IMR-90 (cell line): ENCODE results near the gene RNF111. TPM values are rescaled to one million over a fixed set of nuclear protein-coding genes. Genes with fewer than 3 reads are reported as not detected.

Experiments used
- ATAC-seq: fragments of 200-7000 bp; cut with Tn5 transposase; 2 replicates; pipeline ENCODE4 v1.9.1; 2020; ENCODE audit warnings: low read depth, mild to moderate bottlenecking, moderate library complexity
- BruUV-seq: library from RNA; stranded (reverse); fragments of 400-500 nt; replicated peaks from 2 replicates; lab custom pipeline; 2021; lab: Mats Ljungman, UMichigan
- CTCF ChIA-PET: fragments of 300-600 bp; formaldehyde crosslinking; extraction: SDS; loops from one replicate; lab custom pipeline; 2021; ENCODE audit warnings: antibody characterized with exemption; lab: Yijun Ruan, JAX
- POLR2A ChIA-PET: fragments of 300-600 bp; sonication (Branson Sonifier 250); formaldehyde crosslinking; loops from one replicate; lab custom pipeline; 2022; ENCODE audit warnings: antibody characterized with exemption; ENCODE audit not compliant: unreplicated experiment; lab: Charles Lee
- DNase-seq: peaks from one replicate; pipeline ENCODE4 v3.0.0; 2013
- H2AFZ ChIP-seq: replicated peaks from 2 replicates; pipeline ENCODE3; 2013; ENCODE audit warnings: low read length, mild to moderate bottlenecking; ENCODE audit not compliant: poor library complexity
- H2AK5ac ChIP-seq: 2 replicates; pipeline ENCODE4 v1.6.1; 2013; ENCODE audit warnings: low read depth, low read length, inconsistent platforms
- H2AK9ac ChIP-seq: replicated peaks from 2 replicates; pipeline ENCODE3; 2013; ENCODE audit warnings: mild to moderate bottlenecking, low read depth, low read length, moderate library complexity; ENCODE audit not compliant: poor library complexity
- H2BK120ac ChIP-seq: 2 replicates; pipeline ENCODE4 v1.6.1; 2013; ENCODE audit warnings: low read depth, low read length, inconsistent platforms
- H2BK15ac ChIP-seq: 3 replicates; pipeline ENCODE4 v1.6.1; 2013; ENCODE audit warnings: low read depth, low read length, inconsistent platforms
- H2BK20ac ChIP-seq: 2 replicates; pipeline ENCODE4 v1.6.1; 2013; ENCODE audit warnings: low read depth, mild to moderate bottlenecking, inconsistent platforms, low read length, moderate library complexity
- H2BK5ac ChIP-seq: 2 replicates; pipeline ENCODE4 v1.6.1; 2013; ENCODE audit warnings: mild to moderate bottlenecking, low read depth, low read length, inconsistent platforms; ENCODE audit not compliant: poor library complexity, severe bottlenecking
- H3K14ac ChIP-seq: replicated peaks from 2 replicates; pipeline ENCODE4 v1.6.1; 2013; ENCODE audit warnings: low read depth, low read length, inconsistent platforms
- H3K18ac ChIP-seq: 2 replicates; pipeline ENCODE4 v1.6.1; 2013; ENCODE audit warnings: low read depth, low read length, control low read depth
- H3K23ac ChIP-seq: 2 replicates; pipeline ENCODE4 v1.6.1; 2013; ENCODE audit warnings: low read depth, low read length, inconsistent platforms
- H3K27ac ChIP-seq: 2 replicates; pipeline ENCODE4 v1.5.1; 2013; ENCODE audit warnings: mild to moderate bottlenecking, control low read depth, low read length; ENCODE audit not compliant: insufficient read depth
- H3K27me3 ChIP-seq: 2 replicates; pipeline ENCODE4 v1.6.1; 2013; ENCODE audit warnings: low read length; ENCODE audit not compliant: control insufficient read depth, insufficient read depth
- H3K36me3 ChIP-seq: 2 replicates; pipeline ENCODE4 v1.6.1; 2013; ENCODE audit warnings: low read length, mixed read lengths; ENCODE audit not compliant: control insufficient read depth, insufficient read depth
- H3K4ac ChIP-seq: 2 replicates; pipeline ENCODE4 v1.6.1; 2013; ENCODE audit warnings: low read depth, low read length, inconsistent platforms
- H3K4me1 ChIP-seq: 2 replicates; pipeline ENCODE4 v1.6.1; 2013; ENCODE audit warnings: low read length, mixed read lengths; ENCODE audit not compliant: control insufficient read depth, insufficient read depth
- H3K4me2 ChIP-seq: 2 replicates; pipeline ENCODE4 v1.6.1; 2013; ENCODE audit warnings: low read depth, mild to moderate bottlenecking, control low read depth, low read length, moderate library complexity
- H3K4me3 ChIP-seq: 2 replicates; pipeline ENCODE4 v1.5.1; 2013; ENCODE audit warnings: low read depth, mild to moderate bottlenecking, control low read depth, low read length, moderate library complexity; ENCODE audit not compliant: insufficient read depth
- H3K56ac ChIP-seq: 2 replicates; pipeline ENCODE4 v1.6.1; 2013; ENCODE audit warnings: low read length, inconsistent platforms; ENCODE audit not compliant: insufficient read depth; ENCODE audit errors: extremely low read depth
- H3K79me1 ChIP-seq, 2 experiments: 2 replicates each; pipeline ENCODE4 v1.6.1; 2013; ENCODE audit warnings: low read length in 2 of 2, inconsistent platforms in 1 of 2, low read depth in 1 of 2
- H3K9ac ChIP-seq: 2 replicates; pipeline ENCODE4 v1.6.1; 2013; ENCODE audit warnings: low read depth, low read length, control low read depth
- H3K9me1 ChIP-seq: 2 replicates; pipeline ENCODE4 v1.6.1; 2013; ENCODE audit warnings: low read length, inconsistent platforms; ENCODE audit not compliant: insufficient read depth
- H3K9me3 ChIP-seq: 2 replicates; pipeline ENCODE4 v1.6.1; 2013; ENCODE audit warnings: low read length; ENCODE audit not compliant: control insufficient read depth, insufficient read depth
- H4K20me1 ChIP-seq: 2 replicates; pipeline ENCODE4 v1.6.1; 2013; ENCODE audit warnings: low read length, inconsistent platforms; ENCODE audit not compliant: insufficient read depth
- H4K5ac ChIP-seq: 2 replicates; pipeline ENCODE4 v1.6.1; 2013; ENCODE audit warnings: mild to moderate bottlenecking, low read depth, low read length, control low read depth
- H4K8ac ChIP-seq, 2 experiments: 2 replicates each; pipeline ENCODE4 v1.6.1; 2013; ENCODE audit warnings: low read depth in 2 of 2, low read length in 2 of 2, control low read depth in 1 of 2, inconsistent platforms in 1 of 2
- H4K91ac ChIP-seq: 2 replicates; pipeline ENCODE4 v1.6.1; 2013; ENCODE audit warnings: low read depth, low read length, inconsistent platforms; ENCODE audit not compliant: insufficient read depth
- FOS ChIP-seq: fragments of 150-350 bp; IDR thresholded peaks from 2 replicates; pipeline ENCODE4 v1.6.1; 2016; ENCODE audit warnings: low read depth, low read length
- MAFK ChIP-seq: IDR thresholded peaks from 2 replicates; pipeline ENCODE4 v1.6.1; 2012; ENCODE audit warnings: low read depth, low read length, improper control_type of control experiment
- NFE2L2 ChIP-seq: fragments of 150-350 bp; IDR thresholded peaks from 2 replicates; pipeline ENCODE4 v1.6.1; 2016; ENCODE audit warnings: low read depth, mild to moderate bottlenecking, low read length
- SMC3 ChIP-seq: fragments of 150-350 bp; IDR thresholded peaks from 2 replicates; pipeline ENCODE4 v1.6.1; 2016; ENCODE audit warnings: low read depth, mild to moderate bottlenecking, antibody characterized with exemption, low read length, moderate library complexity
- WGBS, 2 experiments: methylation state at CpG; one replicate each; pipeline versions ENCODE4 v1.1.5 to v1.1.7; 2013; ENCODE audit warnings: missing lambda C conversion rate in 2 of 2; ENCODE audit not compliant: insufficient read length in 1 of 2; ENCODE audit errors: extremely low coverage in 2 of 2; 5-methylcytosine and 5-hydroxymethylcytosine counted together
- dilution Hi-C: fragments of 300-500 bp; cut with HindIII; formaldehyde crosslinking; loops from one replicate; pipeline ENCODE4 v1.14.3; 2018; ENCODE audit warnings: low sequenced_read_pairs; ENCODE audit not compliant: unreplicated experiment
- in situ Hi-C: fragments of 300-500 bp; cut with MboI; formaldehyde crosslinking; loops from 3 replicates; pipeline ENCODE4 v1.14.3; 2019; ENCODE audit warnings: low sequenced_read_pairs, inconsistent platforms, mixed read lengths
- intact Hi-C: fragments of 100-400 bp; cut with micrococcal nuclease; formaldehyde crosslinking; loops from 2 replicates; pipeline ENCODE4 v1.10.0; 2022
- polyA plus RNA-seq, 3 experiments: library from polyadenylated mRNA; depleted of rRNA; stranded (reverse); fragments of >200 nt; gene quantifications; 2 replicates each; pipeline ENCODE4 v1.2.3, GENCODE V29; 2012; ENCODE audit warnings: low replicate concordance in 1 of 3
- total RNA-seq: library from RNA; depleted of rRNA; stranded (reverse); fragments of >200 nt; gene quantifications from 2 replicates; pipeline ENCODE4 v1.2.3, GENCODE V29; 2012

RNF111 gene
- total and polyA plus RNA-seq, 2 of the 4 experiments (the other 2 are of a cell fraction), result 13.5 to 20.1 TPM

DNA sequence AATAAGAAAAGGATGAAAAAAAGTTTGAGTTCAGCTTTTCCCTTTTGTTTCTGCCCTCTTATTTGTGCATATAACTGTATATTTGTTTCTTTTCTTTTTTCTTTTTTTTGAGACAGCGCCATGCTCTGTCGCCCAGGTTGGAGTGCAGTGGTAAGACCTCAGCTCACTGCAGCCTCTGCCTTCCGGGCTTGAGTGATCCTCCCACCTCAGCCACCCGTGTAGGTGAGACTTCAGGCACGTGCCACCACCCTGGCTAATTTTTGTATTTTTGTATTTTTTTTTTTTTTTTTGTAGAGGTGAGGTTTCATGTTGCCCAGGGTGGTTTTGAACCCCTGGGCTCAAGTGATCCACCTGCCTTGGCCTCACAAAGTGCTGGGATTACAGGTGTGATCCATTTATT is 31.4 kb downstream of the RNF111 start:
- POLR2A ChIA-PET, result no interaction called here
- ATAC-seq, result no peak
- Histone ChIP-seq H3K4me2 (no peak overlapping the region), H3K9me1 (no peaks in the 10 kb centered on the region), H3K4me1 (peaks cover under 1% of the 10 kb centered on the region; the same call in 1 of the 2 replicates), H3K79me1 (peaks cover 39 to 60% of the 10 kb centered on the region in 2 experiments), H2BK120ac (no peak overlapping the region), H2AFZ (no peak overlapping the region), H3K27me3 (no peaks in the 10 kb centered on the region), H2BK15ac (no peak overlapping the region), H3K27ac (no peak overlapping the region), H3K18ac (no peak overlapping the region), H3K23ac (no peak overlapping the region), H2BK5ac (no peak overlapping the region), H4K8ac (no peak overlapping the region), H3K14ac (no peak overlapping the region), H4K5ac (no peak overlapping the region), H3K9me3 (no peaks in the 10 kb centered on the region), H3K36me3 (peaks cover 9% of the 10 kb centered on the region; the same call in 1 of the 2 replicates), H3K4me3 (no peak overlapping the region), H3K9ac (no peak overlapping the region), H2BK20ac (no peak overlapping the region), H2AK9ac (no peak overlapping the region), H4K91ac (no peak overlapping the region), H3K56ac (no peak overlapping the region), H2AK5ac (no peak overlapping the region), H4K20me1 (peaks cover 34% of the 10 kb centered on the region), H3K4ac (no peak overlapping the region)
- no CpG with 5 or more reads among the region's 5 CpGs for WGBS, 2 experiments
- intact Hi-C loops (no loop called here), dilution Hi-C loops (no loop called here), in situ Hi-C loops (no loop called here)
- no peak for DNase-seq
- CTCF ChIA-PET, result interaction anchor here (0.7 kb wide), 1 partner anchor 39 kb away, joined by 3 read pairs; no protein-coding TSS in a partner anchor
- BruUV-seq, result no TSS peak
- TF ChIP-seq SMC3, result no peak
- TF ChIP-seq NFE2L2, result no peak
- no peak for TF ChIP-seq FOS
- TF ChIP-seq MAFK, result no peak
